ENCODE data around the gene CCDC186.

Gene CCDC186

DNA sequence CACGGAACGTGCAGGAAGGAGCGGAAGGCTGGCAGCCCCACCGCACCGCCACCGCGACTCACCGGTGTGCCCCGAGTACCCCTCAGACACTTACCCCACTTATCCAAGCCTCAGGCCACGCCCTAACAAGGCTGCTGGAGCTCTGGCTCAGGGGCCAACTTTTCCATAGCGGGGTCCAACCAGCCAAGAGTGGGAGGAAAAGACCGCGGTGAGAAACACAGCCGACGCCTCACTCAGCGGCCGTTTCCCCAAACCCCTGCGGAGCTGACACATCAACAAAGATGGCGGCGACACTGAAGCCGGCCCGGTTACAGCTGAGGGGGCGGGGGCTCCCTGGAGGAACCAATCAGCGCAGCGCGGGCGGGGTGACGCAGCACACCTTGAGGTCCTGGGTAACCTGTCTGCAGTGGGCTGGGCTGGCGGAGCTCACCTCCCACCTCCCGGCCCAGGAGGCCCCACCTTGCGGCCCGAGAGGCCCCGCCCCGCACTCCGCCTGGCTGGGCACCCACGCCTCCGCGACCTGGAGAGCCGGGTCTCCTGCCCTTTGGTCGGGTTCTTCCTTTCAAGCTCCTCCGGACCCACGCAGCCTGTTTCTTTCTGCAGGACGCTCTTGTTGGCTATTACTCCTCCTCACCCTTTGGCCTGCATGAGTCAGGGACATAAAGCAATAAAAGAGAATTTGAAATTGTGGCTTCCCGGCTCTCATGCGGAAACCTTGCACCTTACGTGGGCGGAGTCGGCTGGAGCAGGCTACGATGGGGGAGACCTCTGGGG lies at the start of gene CCDC186:
TSS of gene CCDC186 (minus strand) at position 283 of the 774 bp plus-strand sequence. CDS start 10,935 bp downstream, outside the sequence.
- DNase-seq (ENCODE audit: low read depth in 1 of 2, low spot score in 1 of 2) = peak; percentile 97

DNA sequence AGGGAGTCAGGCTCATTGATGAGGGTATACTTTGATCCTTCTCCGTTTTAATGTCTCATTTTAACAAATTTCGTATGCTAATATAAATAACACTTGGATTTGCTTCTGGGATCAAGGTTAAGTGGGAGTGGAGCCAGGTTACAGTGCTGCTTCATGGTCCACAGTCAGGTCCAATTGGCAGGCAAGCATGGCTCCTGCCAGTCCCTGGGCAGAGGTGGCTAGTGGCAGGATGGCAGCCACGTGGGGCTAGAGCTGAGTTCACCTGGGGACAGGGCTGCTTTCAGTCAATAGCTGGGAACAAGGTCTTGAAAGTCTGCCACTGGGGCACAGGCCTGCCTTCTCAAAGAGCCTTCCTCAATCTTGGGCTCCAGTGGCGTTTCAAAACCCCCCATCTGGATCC lies 49.1 kb upstream of the CCDC186 start:
- DNase-seq (ENCODE audit: low read depth in 1 of 2, low spot score in 1 of 2) = no peak

DNA sequence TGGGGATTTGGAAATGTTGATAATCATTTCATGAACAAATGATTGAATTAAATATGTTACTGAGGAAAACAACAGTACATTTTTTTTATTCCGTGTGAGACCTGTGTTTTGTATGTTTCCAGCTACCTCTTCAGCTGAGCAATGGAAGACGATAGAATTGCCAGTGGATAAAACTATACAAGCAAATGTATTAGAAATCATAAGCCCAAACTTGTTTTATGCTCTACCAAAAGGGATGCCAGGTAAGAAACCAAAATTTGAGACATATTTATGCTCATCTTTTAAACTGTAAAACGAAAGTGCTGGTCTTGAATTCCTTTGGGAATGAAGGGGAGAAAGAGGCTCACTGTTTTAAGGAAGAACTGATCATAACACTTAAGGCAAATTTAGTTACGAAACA lies 47.2 kb upstream of the CCDC186 start:
- no peak for DNase-seq (ENCODE audit: low read depth in 1 of 2, low spot score in 1 of 2)

DNA sequence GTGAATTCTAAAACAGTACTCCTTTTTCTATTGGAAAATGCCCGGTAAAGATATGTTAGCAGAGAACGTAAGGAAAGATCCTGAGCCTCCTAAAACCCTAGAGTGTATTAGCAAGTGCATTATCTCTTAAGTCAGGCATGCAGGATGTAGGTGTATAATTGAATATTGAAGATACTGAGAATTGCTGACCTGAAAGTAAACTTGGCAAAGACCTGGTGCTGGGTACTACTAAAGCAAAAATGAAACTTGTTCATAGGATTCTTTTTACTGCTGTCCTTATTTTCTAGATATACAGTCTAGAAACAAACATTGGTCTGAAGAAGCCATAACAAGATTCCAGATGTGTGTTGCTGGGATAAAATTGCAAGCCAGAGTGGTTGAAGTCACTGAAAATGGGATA lies 46.3 kb upstream of the CCDC186 start:
- no peak for DNase-seq (ENCODE audit: low read depth in 1 of 2, low spot score in 1 of 2)

DNA sequence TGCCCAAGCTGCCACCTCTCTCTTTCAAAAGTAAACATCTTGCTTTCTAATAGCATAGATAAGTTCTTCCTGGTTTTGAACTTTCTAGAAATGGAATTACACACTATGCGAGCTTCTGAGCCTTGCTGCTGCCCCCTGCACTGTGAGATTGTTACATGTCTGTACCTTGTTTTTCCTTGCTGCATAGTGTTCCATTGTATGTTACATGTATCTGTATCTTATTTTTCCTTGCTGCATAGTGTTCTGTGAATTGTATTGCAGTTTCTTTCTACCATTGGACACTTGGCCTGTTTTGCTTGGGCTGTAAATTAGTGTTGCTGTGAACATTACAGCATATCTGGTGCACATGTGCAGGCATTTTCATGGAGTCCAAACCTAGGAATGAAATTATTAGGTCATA lies 41.0 kb upstream of the CCDC186 start:
- no peak for DNase-seq (ENCODE audit: low read depth in 1 of 2, low spot score in 1 of 2)

DNA sequence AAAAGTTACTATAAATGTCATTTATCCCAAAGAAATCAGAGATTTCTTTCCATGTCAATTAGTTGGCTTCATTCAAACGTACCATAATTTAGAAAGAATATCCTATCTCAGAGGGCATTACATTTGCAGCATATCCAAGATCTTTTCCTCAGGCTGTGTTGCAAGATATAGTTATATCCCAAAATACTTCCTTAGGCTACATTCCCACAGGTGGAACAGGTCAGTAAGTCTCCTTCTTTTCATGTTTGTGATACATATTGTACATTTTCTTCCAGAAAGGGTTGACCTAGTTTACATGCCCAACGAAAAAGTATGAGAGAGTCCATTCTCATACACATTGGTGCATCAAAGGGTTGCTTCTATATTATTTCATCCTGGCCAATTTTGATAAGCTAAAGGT lies 38.1 kb upstream of the CCDC186 start:
- no peak for DNase-seq (ENCODE audit: low read depth in 1 of 2, low spot score in 1 of 2)

DNA sequence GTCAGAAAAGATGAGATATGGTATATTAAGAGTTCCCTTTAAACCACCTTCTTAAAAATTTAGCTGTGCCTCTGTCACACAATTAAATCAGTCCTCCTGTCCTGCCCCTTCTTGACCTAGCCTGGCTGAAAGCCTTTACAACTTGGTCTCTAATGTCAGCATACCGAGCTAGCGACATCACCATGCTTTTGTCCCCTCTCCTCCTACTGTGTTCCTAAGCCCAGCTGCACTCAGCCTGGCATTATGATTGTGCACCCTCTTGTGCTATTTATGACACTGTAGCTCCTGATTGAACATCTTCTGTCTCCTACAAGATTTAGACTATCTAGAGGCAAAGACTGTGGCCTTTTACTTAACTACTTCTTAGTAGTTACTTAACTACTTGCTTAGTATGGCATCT lies 34.3 kb upstream of the CCDC186 start:
- no peak for DNase-seq (ENCODE audit: low read depth in 1 of 2, low spot score in 1 of 2)

DNA sequence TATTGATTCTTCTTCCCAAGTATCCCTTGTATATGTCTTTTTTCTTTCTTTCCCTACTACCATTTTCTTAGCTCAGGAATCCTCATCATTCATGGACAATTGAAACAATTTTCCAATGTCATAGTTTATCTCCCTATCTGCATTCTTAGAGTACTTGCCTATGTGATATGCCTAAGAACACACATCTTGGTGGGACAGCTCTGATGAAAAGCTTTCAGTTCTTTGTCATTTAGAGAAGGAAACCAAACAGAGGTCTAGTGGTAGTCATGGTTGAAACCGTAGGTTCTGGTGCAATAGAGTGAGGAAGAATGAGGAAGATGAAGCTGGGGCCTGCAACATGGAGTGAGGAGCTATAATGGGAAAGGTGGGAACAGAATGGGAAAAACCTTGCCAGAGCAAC lies 33.3 kb upstream of the CCDC186 start:
- no peak for DNase-seq (ENCODE audit: low read depth in 1 of 2, low spot score in 1 of 2)

DNA sequence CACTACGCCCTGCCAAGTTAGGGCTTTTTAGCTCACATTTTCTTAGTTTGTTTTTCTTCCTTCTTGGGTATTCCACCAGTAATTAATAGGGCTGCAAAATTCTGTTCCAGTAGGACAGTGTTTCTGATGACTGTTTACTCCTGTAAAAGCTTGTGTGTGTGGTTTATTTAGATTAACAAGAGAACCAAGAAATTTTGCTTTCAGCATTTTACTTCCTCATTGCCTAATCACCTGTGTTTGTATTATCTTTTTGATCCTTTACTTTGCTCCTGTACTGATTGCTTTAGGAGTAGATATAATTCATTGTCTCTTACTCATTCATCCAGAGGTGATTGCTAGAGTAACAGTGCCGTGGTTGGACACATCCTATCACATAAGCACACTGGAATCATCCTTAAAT lies 32.9 kb upstream of the CCDC186 start:
- DNase-seq (ENCODE audit: low read depth in 1 of 2, low spot score in 1 of 2) = no peak

DNA sequence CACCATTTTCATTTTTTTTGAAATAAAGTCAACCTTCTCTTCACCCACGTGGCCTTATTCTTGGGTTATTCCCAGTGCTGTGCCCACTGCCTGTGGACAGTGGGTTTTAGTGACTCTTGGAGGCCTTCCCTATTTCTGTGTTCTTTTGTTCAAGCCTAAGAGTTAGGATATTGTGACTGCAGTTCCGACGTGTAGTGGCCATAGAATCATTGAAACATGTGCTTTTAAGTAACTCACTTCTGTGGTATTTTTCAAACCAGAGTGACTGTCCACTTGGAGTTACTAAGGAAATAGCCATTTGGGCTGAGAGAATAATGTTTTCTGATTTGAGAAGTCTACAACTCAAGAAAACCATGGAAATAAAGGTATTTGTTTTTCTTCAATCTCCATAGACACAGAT lies 28.8 kb upstream of the CCDC186 start:
- DNase-seq (ENCODE audit: low read depth in 1 of 2, low spot score in 1 of 2) = no peak

DNA sequence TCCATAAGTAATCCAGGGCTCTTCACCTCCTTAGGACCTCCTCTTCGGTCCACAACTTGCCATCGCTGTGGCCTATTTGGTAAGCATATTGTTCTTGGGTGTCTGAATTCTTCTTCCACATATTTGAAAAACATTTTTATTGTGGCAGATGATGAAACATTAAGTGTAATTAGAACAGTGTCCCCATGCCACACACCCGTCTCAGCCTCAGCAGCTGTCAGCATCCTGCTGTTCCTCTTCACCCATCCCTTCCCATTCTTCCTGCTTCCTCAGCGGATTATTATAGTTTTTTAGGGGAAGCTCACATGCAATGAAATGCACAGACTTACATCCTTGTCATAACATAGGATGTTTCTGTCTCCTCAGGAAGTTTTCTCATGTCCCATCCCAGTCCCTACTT lies 25.2 kb upstream of the CCDC186 start:
- no peak for DNase-seq (ENCODE audit: low read depth in 1 of 2, low spot score in 1 of 2)

DNA sequence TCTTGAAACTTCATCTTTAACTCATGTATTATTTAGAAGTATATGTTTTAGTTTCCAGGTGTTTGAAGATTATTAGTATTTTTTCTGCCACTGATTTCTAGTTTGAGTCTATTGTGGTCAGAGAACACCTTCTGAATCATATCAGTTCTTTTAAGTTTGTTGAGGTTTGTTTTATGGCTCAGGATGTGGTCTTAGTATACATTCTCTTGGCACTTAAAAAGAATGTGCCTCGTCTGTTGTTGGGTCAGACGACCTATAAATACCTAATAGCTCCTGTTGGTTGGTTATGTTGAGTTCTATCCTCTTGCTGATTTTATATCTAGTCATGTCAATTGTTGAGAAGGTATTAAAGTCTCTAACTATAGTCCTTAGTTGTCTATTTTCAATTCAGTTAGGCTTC lies 21.1 kb upstream of the CCDC186 start:
- no peak for DNase-seq (ENCODE audit: low read depth in 1 of 2, low spot score in 1 of 2)

DNA sequence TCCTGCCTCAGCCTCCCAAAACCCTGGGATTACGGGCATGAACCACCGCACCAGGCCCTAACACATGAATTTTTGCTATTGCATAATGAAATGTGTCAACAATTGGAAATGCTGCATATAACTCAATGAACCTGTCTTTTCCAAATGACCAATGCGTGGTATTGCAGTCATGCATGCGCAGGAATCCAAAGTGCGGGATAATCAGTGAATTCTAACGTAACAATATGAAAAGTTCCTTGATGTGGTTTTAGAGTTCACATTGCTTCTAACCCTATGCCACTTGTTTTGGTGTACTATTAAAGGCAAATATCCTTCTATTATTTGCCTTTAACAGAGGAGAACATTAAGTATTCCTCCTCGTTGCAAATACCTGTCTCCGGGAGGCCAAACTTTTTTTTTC lies 15.7 kb upstream of the CCDC186 start:
- DNase-seq (ENCODE audit: low read depth in 1 of 2, low spot score in 1 of 2) = no peak

DNA sequence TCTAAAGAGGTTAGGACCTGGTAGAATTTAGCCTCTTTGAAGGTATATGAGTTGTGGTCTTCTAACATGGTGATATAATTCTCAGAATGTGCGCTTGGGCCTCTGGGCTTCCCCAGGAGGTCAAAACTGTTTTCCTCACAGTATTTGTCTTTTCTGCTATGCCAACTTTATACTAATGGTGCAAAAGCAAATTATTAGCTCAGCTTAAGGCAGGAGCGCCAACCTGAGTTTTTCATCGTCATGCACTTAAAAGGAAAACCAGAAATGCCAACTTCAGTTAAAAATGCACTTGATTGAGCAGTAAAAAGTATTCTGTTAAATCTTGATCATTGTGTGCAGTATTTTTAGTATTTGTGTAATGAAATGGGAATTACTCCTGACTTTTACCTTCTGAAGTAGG lies 14.9 kb upstream of the CCDC186 start:
- no peak for DNase-seq (ENCODE audit: low read depth in 1 of 2, low spot score in 1 of 2)

DNA sequence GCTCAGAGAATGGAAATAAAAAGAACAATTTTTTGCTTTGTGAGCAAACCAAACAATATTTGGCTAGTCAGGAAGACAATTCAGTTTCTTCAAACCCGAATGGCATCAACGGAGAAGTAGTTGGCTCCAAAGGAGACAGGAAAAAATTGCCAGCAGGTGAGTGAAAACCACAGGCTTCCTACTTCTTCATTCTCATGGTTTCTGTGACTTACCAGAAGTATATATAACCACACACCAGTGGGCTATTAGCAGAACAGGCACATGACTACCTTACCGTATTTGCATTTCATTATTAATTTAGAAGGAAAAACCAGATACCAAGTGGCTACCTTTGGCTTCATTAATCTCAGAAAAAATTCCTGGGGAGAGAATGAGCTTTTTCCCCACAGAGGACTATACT lies 14.0 kb upstream of the CCDC186 start:
- DNase-seq (ENCODE audit: low read depth in 1 of 2, low spot score in 1 of 2) = no peak

DNA sequence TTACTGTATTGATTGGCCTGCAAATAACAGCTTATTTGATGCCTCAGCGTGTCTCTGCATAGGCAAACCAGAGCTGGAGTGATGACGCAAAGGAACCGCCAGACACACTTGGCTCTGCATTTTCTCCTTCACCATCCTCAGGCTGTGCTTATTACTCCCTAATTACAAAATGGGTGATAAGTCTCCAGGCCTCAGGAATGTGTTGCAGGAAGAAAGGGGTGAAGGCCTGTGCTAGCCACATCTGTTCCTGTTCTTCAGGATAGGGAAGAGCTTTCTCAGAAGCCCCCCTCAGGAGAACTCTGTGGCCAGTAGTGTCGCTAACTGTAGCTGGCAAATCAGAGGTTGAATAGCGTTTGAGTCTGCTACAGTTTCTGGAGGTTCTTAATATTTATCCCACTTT lies 10.3 kb upstream of the CCDC186 start:
- no peak for DNase-seq (ENCODE audit: low read depth in 1 of 2, low spot score in 1 of 2)

DNA sequence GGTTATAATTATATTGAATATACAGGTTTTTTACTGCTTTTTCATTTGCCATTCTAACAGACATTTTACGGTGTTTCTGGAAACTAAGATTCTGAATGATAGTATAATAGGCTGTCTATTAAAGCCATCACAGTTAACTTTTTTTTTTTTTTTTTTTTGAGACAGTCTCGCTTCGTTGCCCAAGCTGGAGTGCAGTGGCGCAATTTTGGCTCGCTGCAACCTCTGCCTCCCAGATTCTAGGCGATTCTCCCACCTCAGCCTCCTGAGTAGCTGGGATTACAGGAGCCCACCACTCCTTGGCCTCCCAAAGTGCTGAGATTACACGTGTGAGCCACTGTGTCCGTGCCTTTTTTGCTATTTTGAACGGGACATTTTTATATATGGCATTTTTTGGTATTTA lies 9.6 kb upstream of the CCDC186 start:
- no peak for DNase-seq (ENCODE audit: low read depth in 1 of 2, low spot score in 1 of 2)

DNA sequence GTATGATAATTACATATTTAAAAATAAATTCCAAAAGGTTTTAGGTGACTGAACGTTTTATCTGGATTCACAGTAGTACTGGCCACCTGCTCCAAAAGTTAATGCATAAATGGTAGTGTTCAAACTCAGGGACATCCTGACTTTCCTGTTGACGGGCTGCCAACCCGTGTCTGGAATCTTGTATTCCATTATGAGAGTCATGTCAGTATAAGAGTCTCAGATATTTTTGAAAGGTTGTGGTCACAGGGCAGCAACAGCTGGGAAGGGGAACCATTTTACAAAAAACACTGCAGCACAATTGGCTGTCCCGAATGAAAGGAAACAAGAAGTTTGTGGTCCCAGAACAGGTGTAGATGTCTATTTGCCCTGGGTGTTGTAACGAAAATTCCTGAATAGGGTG lies 8.0 kb upstream of the CCDC186 start:
- no peak for DNase-seq (ENCODE audit: low read depth in 1 of 2, low spot score in 1 of 2)

DNA sequence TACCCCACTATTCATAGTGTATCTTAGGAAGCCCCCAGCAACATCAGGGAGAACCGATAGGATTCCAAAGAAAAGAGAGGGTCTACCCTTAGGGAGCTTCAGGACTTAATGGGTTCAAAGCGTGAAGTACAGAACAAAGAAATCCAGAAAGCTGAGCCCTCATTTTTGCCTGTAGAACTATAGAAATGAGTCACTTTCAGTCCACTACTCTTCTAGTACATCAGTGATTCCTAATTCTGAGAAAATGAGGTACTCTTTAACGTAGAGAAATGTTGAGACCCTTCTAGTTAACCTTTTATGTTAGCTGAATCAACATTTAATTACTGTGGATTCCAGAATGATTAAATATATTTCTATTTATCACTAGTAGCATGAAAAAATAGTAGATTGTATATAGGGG lies 6.9 kb upstream of the CCDC186 start:
- no peak for DNase-seq (ENCODE audit: low read depth in 1 of 2, low spot score in 1 of 2)

DNA sequence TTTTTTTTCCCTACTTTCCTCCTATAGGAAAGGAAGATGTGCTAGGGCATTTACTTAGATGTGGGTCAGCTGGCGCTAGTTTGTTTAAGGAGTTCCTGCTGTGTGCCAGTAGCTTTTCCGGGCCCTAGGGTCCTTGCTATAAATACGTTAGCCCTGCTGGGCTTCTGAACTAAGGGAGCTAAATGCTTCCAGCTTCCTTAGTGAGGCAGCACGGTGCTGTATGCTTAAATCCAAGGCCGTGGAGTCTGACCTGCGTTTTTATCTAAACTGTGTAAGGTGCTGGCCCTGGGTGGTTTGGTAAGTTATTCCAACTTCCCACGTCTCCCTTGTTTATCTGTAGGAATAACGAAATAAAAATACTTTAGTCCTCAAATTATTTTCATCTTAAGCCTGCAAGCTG lies 5.7 kb upstream of the CCDC186 start:
- no peak for DNase-seq (ENCODE audit: low read depth in 1 of 2, low spot score in 1 of 2)

DNA sequence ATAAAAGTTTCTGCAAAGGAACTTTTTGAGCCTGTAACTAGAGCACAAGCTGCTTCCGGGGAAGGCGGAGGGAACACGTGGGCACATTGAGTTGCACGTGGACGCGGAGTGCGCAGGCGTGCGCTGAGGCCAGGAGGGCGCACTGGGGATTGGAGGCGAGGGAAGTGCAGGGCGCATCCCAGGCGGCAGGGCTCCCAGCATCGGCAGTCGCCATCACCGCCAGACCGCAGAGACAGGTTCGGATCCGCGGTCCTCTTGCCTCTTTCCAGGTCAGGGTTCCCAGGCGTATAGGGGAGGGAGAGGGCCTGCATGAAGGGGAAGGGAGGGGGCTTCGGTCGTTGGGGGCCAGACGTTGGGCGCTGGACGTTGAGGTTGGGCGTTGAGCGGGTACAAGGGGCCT lies 5.1 kb upstream of the CCDC186 start, which contains the start of gene TDRD1:
TSS of gene TDRD1 (plus strand) at position 206 of the 400 bp plus-strand sequence. CDS start 8,479 bp downstream, outside the sequence.
- no peak for DNase-seq (ENCODE audit: low read depth in 1 of 2, low spot score in 1 of 2)

DNA sequence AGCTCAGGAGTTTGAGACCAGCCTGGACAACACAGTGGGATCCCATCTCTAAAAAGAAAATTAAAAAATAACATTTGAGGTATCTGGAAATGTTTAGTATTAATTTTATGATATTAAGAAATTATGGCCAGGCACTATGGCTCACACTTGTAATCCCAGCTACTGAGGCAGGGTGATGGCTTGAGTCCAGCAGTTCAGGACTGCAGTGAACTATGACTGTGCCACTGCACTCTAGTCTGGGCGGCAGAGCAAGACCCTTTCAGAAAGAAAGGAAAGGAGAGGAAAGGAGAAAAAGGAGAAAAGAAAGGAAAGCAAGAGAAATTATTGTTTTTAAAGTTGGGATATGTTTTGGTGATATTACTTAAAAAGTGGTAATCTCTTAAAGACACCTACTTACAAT lies 2.5 kb upstream of the CCDC186 start:
- DNase-seq (ENCODE audit: low read depth in 1 of 2, low spot score in 1 of 2) = no peak

DNA sequence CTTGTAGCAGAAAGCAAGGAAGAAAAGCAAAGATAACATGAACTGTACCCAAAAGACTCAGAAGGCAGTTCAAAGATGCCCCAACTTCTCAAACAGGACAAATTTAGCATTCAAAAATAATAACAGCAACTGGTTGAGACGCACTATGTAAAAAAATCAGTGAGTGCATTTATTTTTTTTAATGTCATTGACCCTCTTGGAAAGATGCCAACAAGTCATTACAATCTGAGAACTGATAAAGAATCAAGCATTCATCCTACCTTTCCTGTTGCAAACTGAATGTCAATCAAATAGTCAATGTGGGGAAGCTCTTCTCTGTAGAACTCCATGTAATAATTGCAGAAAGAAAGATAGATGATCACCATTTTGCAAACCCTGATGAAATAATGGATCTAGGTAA lies 1.7 kb upstream of the CCDC186 start:
- no peak for DNase-seq (ENCODE audit: low read depth in 1 of 2, low spot score in 1 of 2)
